Mesenchymal stem cell (in vitro differentiated cells and primary cell): Measurements from ENCODE around the gene SLC25A21.

Source experiments
- DNase-seq: peaks from one replicate; pipeline ENCODE4 v3.0.0-alpha.2; 2013
- H2AFZ ChIP-seq: one replicate; pipeline ENCODE4 v1.6.1; 2013; ENCODE audit warnings: low read depth, mild to moderate bottlenecking, control low read depth, inconsistent platforms, low read length, moderate library complexity
- H2AK5ac ChIP-seq: 2 replicates; pipeline ENCODE4 v1.6.1; 2013; ENCODE audit warnings: low read length, moderate library complexity, mild to moderate bottlenecking, inconsistent platforms; ENCODE audit not compliant: severe bottlenecking
- H2BK120ac ChIP-seq: one replicate; pipeline ENCODE4 v1.6.1; 2013; ENCODE audit warnings: low read depth, mild to moderate bottlenecking, inconsistent platforms, low read length, moderate library complexity
- H2BK12ac ChIP-seq, 2 experiments: one replicate each; pipeline ENCODE4 v1.6.1; 2013; ENCODE audit warnings: inconsistent platforms in 2 of 2, low read length in 2 of 2, mild to moderate bottlenecking in 2 of 2, moderate library complexity in 2 of 2, control low read depth in 1 of 2
- H2BK15ac ChIP-seq: one replicate; pipeline ENCODE4 v1.6.1; 2013; ENCODE audit warnings: mild to moderate bottlenecking, low read depth, inconsistent platforms; ENCODE audit not compliant: poor library complexity, severe bottlenecking
- H2BK5ac ChIP-seq: 2 replicates; pipeline ENCODE4 v1.6.1; 2013; ENCODE audit warnings: low read depth, mild to moderate bottlenecking, low read length, control low read depth, inconsistent platforms; ENCODE audit not compliant: poor library complexity, severe bottlenecking
- H3K14ac ChIP-seq, 2 experiments: one replicate each; pipeline ENCODE4 v1.6.1; 2013; ENCODE audit warnings: inconsistent platforms in 2 of 2, low read length in 2 of 2, control low read depth in 1 of 2, mild to moderate bottlenecking in 1 of 2, moderate library complexity in 1 of 2
- H3K18ac ChIP-seq, 2 experiments: one replicate each; pipeline ENCODE4 v1.6.1; 2013; ENCODE audit warnings: inconsistent platforms in 2 of 2, low read length in 2 of 2, control low read depth in 1 of 2, low read depth in 1 of 2, mild to moderate bottlenecking in 1 of 2
- H3K23ac ChIP-seq, 2 experiments: one replicate each; pipeline ENCODE4 v1.6.1; 2013; ENCODE audit warnings: inconsistent platforms in 2 of 2, low read length in 2 of 2, mild to moderate bottlenecking in 2 of 2, moderate library complexity in 2 of 2, control low read depth in 1 of 2
- H3K27ac ChIP-seq: 2 replicates; pipeline ENCODE4 v1.5.1; 2013; ENCODE audit warnings: mild to moderate bottlenecking, moderate library complexity, low read length, control low read depth, inconsistent platforms; ENCODE audit not compliant: poor library complexity, severe bottlenecking
- H3K27me3 ChIP-seq, 2 experiments: 2 replicates each; pipeline versions ENCODE4 v1.6.1 to v1.7.0; 2013; ENCODE audit warnings: low read length in 2 of 2, mild to moderate bottlenecking in 2 of 2, moderate library complexity in 2 of 2, control low read depth in 1 of 2, inconsistent platforms in 1 of 2; ENCODE audit not compliant: control insufficient read depth in 1 of 2, insufficient read depth in 1 of 2
- H3K36me3 ChIP-seq, 2 experiments: 2 replicates each; pipeline versions ENCODE4 v1.6.1 to v1.7.0; 2013; ENCODE audit warnings: low read length in 2 of 2, control low read depth in 1 of 2, inconsistent platforms in 1 of 2, low read depth in 1 of 2, mild to moderate bottlenecking in 1 of 2; ENCODE audit not compliant: insufficient read depth in 2 of 2, control insufficient read depth in 1 of 2
- H3K4ac ChIP-seq, 2 experiments: one replicate each; pipeline ENCODE4 v1.6.1; 2013; ENCODE audit warnings: inconsistent platforms in 2 of 2, low read length in 2 of 2, mild to moderate bottlenecking in 2 of 2, moderate library complexity in 2 of 2, control low read depth in 1 of 2, low read depth in 1 of 2
- H3K4me1 ChIP-seq: 2 replicates; pipeline ENCODE4 v1.6.1; 2013; ENCODE audit warnings: low read depth, low read length, control low read depth; ENCODE audit not compliant: control insufficient read depth, insufficient read depth
- H3K4me2 ChIP-seq: 2 replicates; pipeline ENCODE4 v1.6.1; 2013; ENCODE audit warnings: low read length, mild to moderate bottlenecking, inconsistent platforms; ENCODE audit not compliant: poor library complexity, severe bottlenecking
- H3K4me3 ChIP-seq, 2 experiments: 2 replicates each; pipeline versions ENCODE4 v1.5.1 to v1.7.0; 2013; ENCODE audit warnings: low read length in 2 of 2, mild to moderate bottlenecking in 2 of 2, control low read depth in 1 of 2, low read depth in 1 of 2; ENCODE audit not compliant: insufficient read depth in 1 of 2
- H3K79me1 ChIP-seq: replicated peaks from 2 replicates; pipeline ENCODE4 v1.6.1; 2013; ENCODE audit warnings: mild to moderate bottlenecking, control low read depth, low read length, inconsistent platforms; ENCODE audit not compliant: poor library complexity, severe bottlenecking
- H3K9ac ChIP-seq: 2 replicates; pipeline ENCODE4 v1.7.0; 2013; ENCODE audit warnings: mild to moderate bottlenecking, low read length, moderate library complexity
- H3K9me3 ChIP-seq: 2 replicates; pipeline ENCODE4 v1.7.0; 2013; ENCODE audit warnings: mild to moderate bottlenecking, low read length; ENCODE audit not compliant: control insufficient read depth
- H4K8ac ChIP-seq: one replicate; pipeline ENCODE4 v1.6.1; 2013; ENCODE audit warnings: inconsistent platforms, mild to moderate bottlenecking, low read length, moderate library complexity
- H4K91ac ChIP-seq: one replicate; pipeline ENCODE4 v1.6.1; 2013; ENCODE audit warnings: mild to moderate bottlenecking, low read length, inconsistent platforms
- WGBS: methylation state at CpG from one replicate; pipeline ENCODE4 v1.1.7; 2013; ENCODE audit warnings: mixed read lengths; 5-methylcytosine and 5-hydroxymethylcytosine counted together

SLC25A21 gene

GRCh38 chr14:36879558-36879957, 292.8 kb downstream of the SLC25A21 start:
- H3K14ac ChIP-seq: no peak overlapping the region
- H2AFZ ChIP-seq: no peak overlapping the region
- no peak overlapping the region for H3K4me2 ChIP-seq
- no peak overlapping the region for H3K23ac ChIP-seq
- no peaks in the 10 kb centered on the region for H3K36me3 ChIP-seq
- WGBS: 46% methylated on average over 2 of the region's 2 CpGs
- no peak overlapping the region for H2AK5ac ChIP-seq
- no peak overlapping the region for H3K18ac ChIP-seq
- H2BK120ac ChIP-seq: no peak overlapping the region
- no peaks in the 10 kb centered on the region for H3K4me1 ChIP-seq
- H3K79me1 ChIP-seq: no peaks in the 10 kb centered on the region
- peaks cover 5% of the 10 kb centered on the region for H3K9me3 ChIP-seq
- no peak for DNase-seq
- peak overlapping the region; percentile 38 for H3K27ac ChIP-seq
- no peak overlapping the region for H4K8ac ChIP-seq
- no peak overlapping the region for H3K4me3 ChIP-seq
- H3K27me3 ChIP-seq: no peaks in the 10 kb centered on the region
- H2BK12ac ChIP-seq: no peak overlapping the region
- no peak overlapping the region for H3K9ac ChIP-seq
- H2BK15ac ChIP-seq: no peak overlapping the region
- H4K91ac ChIP-seq: no peak overlapping the region
- H3K4ac ChIP-seq: no peak overlapping the region
- no peak overlapping the region for H2BK5ac ChIP-seq

GRCh38 chr14:36874396-36875138, 297.8 kb downstream of the SLC25A21 start:
- H2BK12ac ChIP-seq: no peak overlapping the region
- no peak overlapping the region for H3K23ac ChIP-seq
- no peaks in the 10 kb centered on the region for H3K36me3 ChIP-seq
- H3K9ac ChIP-seq: no peak overlapping the region
- H3K4me3 ChIP-seq: no peak overlapping the region
- no peak overlapping the region for H3K4me2 ChIP-seq
- H3K9me3 ChIP-seq: no peaks in the 10 kb centered on the region
- no peak overlapping the region for H4K8ac ChIP-seq
- H3K27me3 ChIP-seq: no peaks in the 10 kb centered on the region
- no peaks in the 10 kb centered on the region for H3K79me1 ChIP-seq
- H2BK5ac ChIP-seq: no peak overlapping the region
- no peak overlapping the region for H3K4ac ChIP-seq
- no peak overlapping the region for H3K18ac ChIP-seq
- no peak overlapping the region for H3K27ac ChIP-seq
- WGBS: 80% methylated on average over 6 of the region's 6 CpGs
- no peak overlapping the region for H3K14ac ChIP-seq
- no peak overlapping the region for H2BK120ac ChIP-seq
- H2AK5ac ChIP-seq: no peak overlapping the region
- no peak overlapping the region for H2AFZ ChIP-seq
- no peak overlapping the region for H2BK15ac ChIP-seq
- H3K4me1 ChIP-seq: no peaks in the 10 kb centered on the region
- DNase-seq: no peak
- H4K91ac ChIP-seq: no peak overlapping the region

- no peak overlapping the region for H4K91ac ChIP-seq
- H4K8ac ChIP-seq: no peak overlapping the region
- H3K9me3 ChIP-seq: peaks cover 9% of the 10 kb centered on the region
- H2BK120ac ChIP-seq: no peak overlapping the region
- H3K36me3 ChIP-seq: no peaks in the 10 kb centered on the region
- no peak overlapping the region for H2AFZ ChIP-seq
- H3K9ac ChIP-seq: no peak overlapping the region
- H2BK5ac ChIP-seq: no peak overlapping the region
- H2AK5ac ChIP-seq: no peak overlapping the region
- H3K27ac ChIP-seq: no peak overlapping the region
- H3K27me3 ChIP-seq: peaks cover 0 to 3% of the 10 kb centered on the region in 2 experiments
- no peak overlapping the region for H3K4ac ChIP-seq
- H3K4me3 ChIP-seq: no peak overlapping the region
- 82% methylated on average over 4 of the region's 5 CpGs for WGBS
- H3K23ac ChIP-seq: no peak overlapping the region
- H2BK15ac ChIP-seq: no peak overlapping the region
- H3K4me2 ChIP-seq: no peak overlapping the region
- DNase-seq: no peak
- no peaks in the 10 kb centered on the region for H3K4me1 ChIP-seq
- H3K14ac ChIP-seq: no peak overlapping the region
- H3K18ac ChIP-seq: no peak overlapping the region
- no peak overlapping the region for H2BK12ac ChIP-seq
- H3K79me1 ChIP-seq: no peaks in the 10 kb centered on the region
Measured at GRCh38 chr14:36870776-36871175, 301.6 kb downstream of the SLC25A21 start.

GRCh38 chr14:36869125-36869524, 303.3 kb downstream of the SLC25A21 start:
- no peak overlapping the region for H4K91ac ChIP-seq
- no peak overlapping the region for H4K8ac ChIP-seq
- no peak overlapping the region for H2AFZ ChIP-seq
- H3K4me1 ChIP-seq: no peaks in the 10 kb centered on the region
- H3K9me3 ChIP-seq: peaks cover 9% of the 10 kb centered on the region
- peaks cover 0 to 3% of the 10 kb centered on the region in 2 experiments for H3K27me3 ChIP-seq
- H3K79me1 ChIP-seq: no peaks in the 10 kb centered on the region
- no peak overlapping the region for H2BK120ac ChIP-seq
- H2BK15ac ChIP-seq: no peak overlapping the region
- H2BK12ac ChIP-seq: no peak overlapping the region
- WGBS: 85% methylated on average over 1 of the region's 1 CpG
- no peak overlapping the region for H3K4ac ChIP-seq
- DNase-seq: no peak
- no peak overlapping the region for H3K9ac ChIP-seq
- H3K27ac ChIP-seq: no peak overlapping the region
- no peak overlapping the region for H2AK5ac ChIP-seq
- H3K23ac ChIP-seq: no peak overlapping the region
- H3K4me2 ChIP-seq: no peak overlapping the region
- H2BK5ac ChIP-seq: no peak overlapping the region
- H3K14ac ChIP-seq: no peak overlapping the region
- no peak overlapping the region for H3K4me3 ChIP-seq
- no peak overlapping the region for H3K18ac ChIP-seq
- H3K36me3 ChIP-seq: no peaks in the 10 kb centered on the region
